Endothelial cell (in vitro differentiated cells): ENCODE data around the gene LCA5L. TPM values are rescaled to one million over a fixed set of nuclear protein-coding genes. Genes with fewer than 3 reads are reported as not detected.

Source experiments
- DNase-seq: peaks from one replicate; pipeline ENCODE4 v3.0.0; 2021; ENCODE audit warnings: low spot score
- H3K27ac Mint-ChIP-seq: one replicate; pipeline ENCODE4 v1.8.0; 2021; ENCODE audit warnings: mixed read lengths, inconsistent platforms; ENCODE audit not compliant: unreplicated experiment
- H3K27me3 Mint-ChIP-seq: one replicate; pipeline ENCODE4 v1.8.0; 2021; ENCODE audit warnings: mild to moderate bottlenecking, moderate library complexity, mixed read lengths, inconsistent platforms; ENCODE audit not compliant: unreplicated experiment
- H3K36me3 Mint-ChIP-seq: one replicate; pipeline ENCODE4 v1.8.0; 2021; ENCODE audit warnings: mild to moderate bottlenecking, low read depth, mixed read lengths, inconsistent platforms; ENCODE audit not compliant: unreplicated experiment
- H3K4me1 Mint-ChIP-seq: one replicate; pipeline ENCODE4 v1.8.0; 2021; ENCODE audit warnings: mild to moderate bottlenecking, mixed read lengths, inconsistent platforms; ENCODE audit not compliant: unreplicated experiment
- H3K4me3 Mint-ChIP-seq: one replicate; pipeline ENCODE4 v1.8.0; 2021; ENCODE audit warnings: mild to moderate bottlenecking, mixed read lengths, inconsistent platforms; ENCODE audit not compliant: unreplicated experiment
- H3K9me3 Mint-ChIP-seq: one replicate; pipeline ENCODE4 v1.8.0; 2021; ENCODE audit warnings: mixed read lengths, inconsistent platforms; ENCODE audit not compliant: unreplicated experiment
- CTCF ChIP-seq: fragments of 200-600 bp; sonication (generic); IDR thresholded peaks from one replicate; pipeline ENCODE4 v1.5.0; 2021; ENCODE audit warnings: antibody characterized with exemption; ENCODE audit not compliant: unreplicated experiment
- total RNA-seq: library from RNA; stranded (reverse); fragmentation: NEBNext Ultra II Directional; extraction: Animal tissue kit (Norgen Biotek cat#: 25700); gene quantifications from one replicate; pipeline ENCODE4 v1.2.1, GENCODE V29; 2021; ENCODE audit not compliant: unreplicated experiment

LCA5L gene
- total RNA-seq, 1 donor from 2014 or later: 0.59 TPM

GRCh38 chr21:39367783-39368182 lies 77.8 kb downstream of the LCA5L start:
- no peak for TF ChIP-seq CTCF
- Mint-ChIP-seq H3K4me1 (no peaks in the 10 kb centered on the region), H3K27me3 (peaks cover 1% of the 10 kb centered on the region), H3K27ac (no peak overlapping the region), H3K9me3 (peaks cover 5% of the 10 kb centered on the region), H3K4me3 (no peak overlapping the region), H3K36me3 (peaks cover 6% of the 10 kb centered on the region)
- no peak for DNase-seq

GRCh38 chr21:39366563-39366962 lies 79.0 kb downstream of the LCA5L start:
- Mint-ChIP-seq H3K27ac (no peak overlapping the region), H3K4me1 (no peaks in the 10 kb centered on the region), H3K9me3 (peaks cover 5% of the 10 kb centered on the region), H3K4me3 (no peak overlapping the region), H3K36me3 (peaks cover 6% of the 10 kb centered on the region), H3K27me3 (peaks cover 1% of the 10 kb centered on the region)
- TF ChIP-seq CTCF: no peak
- no peak for DNase-seq

DNA sequence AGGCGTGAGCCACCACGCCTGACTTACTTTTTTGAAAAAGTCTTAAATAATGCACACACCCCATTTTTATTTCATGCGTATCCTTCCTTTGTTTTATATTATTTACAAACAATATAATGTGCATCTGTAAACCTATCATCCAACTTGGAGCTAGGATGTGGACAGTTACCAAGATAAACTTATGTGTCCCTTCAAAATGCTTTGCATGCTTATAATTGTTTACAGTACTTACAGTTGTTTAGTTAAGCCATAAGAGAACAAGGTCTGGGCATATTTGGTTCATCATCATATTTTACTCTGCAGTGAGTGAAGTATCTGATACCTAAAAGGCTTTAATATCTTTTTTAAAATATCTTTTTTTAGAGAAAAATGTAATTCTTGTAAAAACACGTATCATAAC lies 80.6 kb downstream of the LCA5L start:
- no peak for TF ChIP-seq CTCF
- H3K4me3 Mint-ChIP-seq: no peak overlapping the region
- H3K9me3 Mint-ChIP-seq: peaks cover 5% of the 10 kb centered on the region
- no peak overlapping the region for H3K27ac Mint-ChIP-seq
- peaks cover 1% of the 10 kb centered on the region for H3K27me3 Mint-ChIP-seq
- no peaks in the 10 kb centered on the region for H3K4me1 Mint-ChIP-seq
- DNase-seq: no peak
- peaks cover 6% of the 10 kb centered on the region for H3K36me3 Mint-ChIP-seq

DNA sequence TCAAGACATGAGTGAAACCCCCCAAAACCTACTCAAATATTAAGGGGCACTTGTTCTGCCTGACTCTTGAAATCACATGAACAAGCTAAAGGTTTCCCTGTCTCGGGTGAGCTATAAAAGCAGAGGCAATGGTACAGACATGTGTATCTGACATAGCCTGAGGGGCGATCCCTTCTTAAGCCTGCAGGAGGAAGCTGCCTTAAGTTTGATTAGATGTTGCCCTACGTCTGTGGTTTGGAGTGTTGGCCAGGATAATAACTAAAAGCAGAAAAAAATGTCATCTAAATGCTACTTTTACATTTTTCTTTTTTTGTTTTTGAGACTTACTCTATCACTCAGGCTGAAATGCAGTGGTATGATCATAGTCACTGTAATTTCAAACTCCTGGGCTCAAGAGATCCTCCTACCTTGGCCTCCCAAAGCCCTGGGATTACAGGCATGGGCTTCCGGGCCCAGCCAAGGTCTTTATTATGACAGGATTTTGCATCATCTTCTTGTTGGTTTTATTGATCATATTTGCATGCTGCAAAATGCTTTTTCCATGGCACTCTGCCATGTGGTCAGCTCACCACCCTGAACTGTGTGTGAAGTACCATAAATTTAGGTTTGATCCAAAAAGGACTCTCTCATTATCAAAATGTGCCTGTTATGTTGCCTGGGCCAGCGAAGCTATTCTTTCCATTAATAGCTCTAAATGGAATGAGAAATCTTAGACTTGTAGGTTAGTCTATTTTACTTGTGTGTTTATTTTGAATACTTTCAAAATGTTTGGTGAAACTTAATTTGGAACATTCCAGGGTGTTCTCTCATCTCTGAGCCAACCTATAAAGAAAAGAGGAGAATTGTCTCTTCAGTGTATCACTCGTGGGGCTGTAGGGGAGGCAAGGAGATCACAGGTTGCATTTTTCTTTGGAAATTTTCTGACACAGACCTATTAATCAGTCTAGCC lies 81.7 kb downstream of the LCA5L start:
- H3K27ac Mint-ChIP-seq: no peak overlapping the region
- H3K9me3 Mint-ChIP-seq: peaks cover 5% of the 10 kb centered on the region
- peaks cover 1% of the 10 kb centered on the region for H3K27me3 Mint-ChIP-seq
- H3K4me1 Mint-ChIP-seq: no peaks in the 10 kb centered on the region
- H3K4me3 Mint-ChIP-seq: no peak overlapping the region
- H3K36me3 Mint-ChIP-seq: peaks cover 6% of the 10 kb centered on the region
- TF ChIP-seq CTCF: no peak
- DNase-seq: no peak

GRCh38 chr21:39362733-39363132 lies 82.8 kb downstream of the LCA5L start:
- Mint-ChIP-seq H3K27ac (no peak overlapping the region), H3K9me3 (peaks cover 5% of the 10 kb centered on the region), H3K4me1 (no peaks in the 10 kb centered on the region), H3K36me3 (peaks cover 6% of the 10 kb centered on the region), H3K27me3 (peaks cover 1% of the 10 kb centered on the region), H3K4me3 (no peak overlapping the region)
- DNase-seq: no peak
- TF ChIP-seq CTCF: no peak
